Left renal pelvis (tissue), 4 donors: ENCODE results near the gene TYW1. TPM values are rescaled to one million over a fixed set of nuclear protein-coding genes. Genes with fewer than 3 reads are reported as not detected.
"Not testable (repeated sequence)": the region's sequence is repeated elsewhere in the genome, so short reads cannot be mapped to it uniquely, and the experiment has no call there.

Experiments
- DNase-seq, 4 donors: peaks; one replicate each; pipeline ENCODE4 v3.0.0-alpha.2; 2013; ENCODE audit warnings: low read depth in 4 of 4, low spot score in 3 of 4
- polyA plus RNA-seq, 4 donors: library from polyadenylated mRNA; unstranded; fragments of 120-200 nt; gene quantifications; one replicate each; pipeline ENCODE4 v1.2.1, GENCODE V29; 2013; ENCODE audit not compliant: insufficient read length in 4 of 4

Gene TYW1
- polyA plus RNA-seq, 4 donors: 18.5 to 24.9 (median 23.3) TPM

DNA sequence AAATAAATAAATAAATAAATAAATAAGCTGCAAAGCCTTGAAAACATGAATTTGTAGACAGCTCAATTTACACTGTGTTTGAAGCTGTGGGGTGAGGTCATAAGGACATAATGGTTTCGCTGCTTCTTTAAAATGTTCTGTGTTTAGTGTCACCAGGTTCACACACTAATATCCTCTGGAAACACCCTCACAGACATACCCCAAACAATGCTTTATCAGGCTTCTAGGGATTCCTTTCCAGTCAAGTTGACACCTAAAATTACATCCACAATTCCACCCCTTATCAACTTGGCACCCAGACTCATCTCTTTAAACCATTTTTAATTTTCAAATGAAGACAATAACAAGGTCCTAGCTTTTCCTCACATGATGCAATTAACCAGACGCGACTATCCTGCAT lies 7.1 kb upstream of the TYW1 start:
- DNase-seq: not testable (repeated sequence)

- DNase-seq: not testable (repeated sequence)
These were observed 2.6 kb upstream of the TYW1 start for GRCh38 chr7:66994051-66994450.

DNA sequence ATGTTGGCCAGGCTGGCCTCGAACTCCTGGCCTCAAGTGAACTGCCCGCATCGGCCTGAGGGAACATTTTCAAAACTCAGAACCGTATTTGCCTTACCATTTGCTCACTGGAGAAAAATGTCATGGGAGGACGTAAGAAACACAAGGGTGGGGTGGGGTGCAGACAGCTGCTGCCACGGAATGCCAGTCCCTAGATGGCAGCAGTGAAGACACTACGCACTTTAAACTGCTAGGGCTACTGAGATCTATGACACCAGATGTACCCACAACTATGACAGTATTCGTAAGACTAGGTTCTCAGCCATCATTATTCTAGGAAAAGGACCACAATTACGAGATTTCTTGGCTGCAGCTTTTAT lies 2.0 kb upstream of the TYW1 start:
- peak; percentile 18 to 27 (median 23) for DNase-seq

DNA sequence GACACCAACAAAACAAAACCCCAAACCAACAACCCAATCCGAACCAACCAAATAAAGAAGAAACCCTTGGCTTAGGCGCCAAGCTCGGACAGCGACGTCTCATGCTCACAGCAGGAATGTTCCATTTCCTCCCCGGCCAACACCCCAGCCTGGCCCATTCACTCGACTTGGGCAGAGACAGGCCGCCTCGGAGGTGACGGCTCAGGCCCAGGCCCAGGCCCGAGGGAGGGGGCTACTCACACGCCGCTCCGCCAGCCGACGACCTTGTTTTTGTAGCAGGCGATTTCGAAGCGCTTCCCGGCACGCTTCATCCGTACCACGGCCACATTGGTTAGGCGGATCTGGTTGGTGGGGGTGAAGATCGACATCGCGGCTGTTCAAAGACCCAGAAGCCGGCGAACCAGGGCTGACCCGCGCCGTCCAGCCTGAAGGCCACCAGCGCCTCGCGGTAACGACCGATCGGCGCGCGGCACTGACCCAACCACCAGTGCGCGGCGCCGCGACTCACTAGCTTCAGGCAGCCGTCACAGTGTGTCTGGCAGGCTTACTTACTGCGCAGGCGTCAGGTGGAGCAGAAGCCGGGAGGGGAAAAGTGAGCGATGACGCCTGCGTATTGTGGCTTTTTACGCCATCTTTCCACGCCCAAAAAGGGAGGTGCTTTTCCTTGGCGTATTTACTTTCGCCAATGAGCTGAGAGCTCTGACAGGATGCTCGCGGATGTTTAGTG lies 1.4 kb upstream of the TYW1 start, which contains the start of gene SBDS:
Gene SBDS (minus strand): TSS at position 537 of the 727 bp plus-strand sequence. CDS start 169 bp downstream, at position 368.
- peak; percentile 95 to 96 (median 96) for DNase-seq

GRCh38 chr7:67000601-67001258 lies 4.1 kb downstream of the TYW1 start:
- not testable (repeated sequence) for DNase-seq

- DNase-seq: not testable (repeated sequence)
These were observed 7.5 kb downstream of the TYW1 start for GRCh38 chr7:67004145-67004544.

- no peak for DNase-seq
These were observed 10.3 kb downstream of the TYW1 start for GRCh38 chr7:67006965-67007364.

DNA sequence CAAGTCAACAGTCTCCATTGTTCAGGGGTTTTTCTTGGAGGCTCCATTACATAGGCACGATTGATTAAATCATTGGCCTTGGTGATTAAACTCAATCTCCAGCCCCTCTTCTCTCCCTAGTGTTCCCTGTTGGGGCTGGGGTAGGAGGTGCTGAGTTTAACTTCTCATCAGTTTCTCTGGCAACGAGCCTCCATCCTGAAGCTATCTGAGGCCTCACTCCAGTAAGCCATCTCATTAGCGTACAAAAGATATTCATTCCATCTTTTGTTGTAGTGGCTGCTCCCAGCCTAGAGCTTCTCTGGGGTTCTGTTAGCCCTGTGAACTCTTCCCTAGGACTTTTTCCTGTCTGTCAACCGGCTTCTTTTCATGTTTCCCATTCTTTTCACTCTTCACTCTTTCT lies 11.6 kb downstream of the TYW1 start:
- no peak for DNase-seq

GRCh38 chr7:67009677-67010076 lies 13.0 kb downstream of the TYW1 start:
- DNase-seq: not testable (repeated sequence)

DNA sequence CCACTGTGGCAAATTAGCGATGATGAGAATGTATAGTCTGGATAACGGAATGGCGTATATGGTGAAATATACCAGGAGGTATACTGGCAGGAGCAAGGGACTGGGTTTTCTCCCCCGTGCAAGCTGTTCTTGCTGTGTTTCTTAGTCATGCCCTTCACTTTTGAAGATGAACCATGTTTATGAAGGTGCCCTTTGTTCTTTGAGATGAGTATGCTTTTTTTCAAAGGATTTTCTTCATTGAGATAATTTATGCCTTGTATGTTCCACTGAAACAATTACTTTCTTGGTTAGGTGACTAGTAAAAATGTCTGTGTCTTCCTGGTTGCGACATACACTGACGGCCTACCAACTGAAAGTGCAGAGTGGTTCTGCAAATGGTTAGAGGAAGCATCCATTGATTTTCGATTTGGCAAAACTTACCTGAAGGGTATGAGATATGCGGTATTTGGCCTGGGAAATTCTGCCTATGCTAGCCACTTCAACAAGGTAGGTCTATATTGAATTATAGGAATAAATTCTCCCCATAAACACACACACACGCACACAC lies 17.5 kb downstream of the TYW1 start:
- not testable (repeated sequence) for DNase-seq

DNA sequence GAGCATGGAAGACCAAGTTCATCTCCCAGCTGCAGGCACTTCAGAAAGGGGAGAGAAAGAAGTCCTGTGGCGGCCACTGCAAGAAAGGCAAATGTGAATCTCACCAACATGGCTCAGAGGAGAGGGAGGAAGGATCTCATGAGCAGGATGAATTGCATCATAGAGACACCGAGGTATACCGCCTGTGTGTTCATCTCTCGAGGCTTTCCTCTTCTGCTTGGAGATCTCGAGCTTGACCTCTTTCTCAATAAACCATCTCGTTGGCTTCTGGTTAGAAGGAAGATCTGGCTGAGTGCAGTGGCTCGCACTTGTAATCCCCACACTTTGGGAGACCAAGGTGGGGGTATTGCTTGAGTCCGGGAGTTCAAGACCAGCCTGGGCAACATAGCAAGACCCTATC lies 21.3 kb downstream of the TYW1 start:
- DNase-seq: not testable (repeated sequence)

GRCh38 chr7:67018940-67019339 lies 22.3 kb downstream of the TYW1 start:
- DNase-seq: no peak

DNA sequence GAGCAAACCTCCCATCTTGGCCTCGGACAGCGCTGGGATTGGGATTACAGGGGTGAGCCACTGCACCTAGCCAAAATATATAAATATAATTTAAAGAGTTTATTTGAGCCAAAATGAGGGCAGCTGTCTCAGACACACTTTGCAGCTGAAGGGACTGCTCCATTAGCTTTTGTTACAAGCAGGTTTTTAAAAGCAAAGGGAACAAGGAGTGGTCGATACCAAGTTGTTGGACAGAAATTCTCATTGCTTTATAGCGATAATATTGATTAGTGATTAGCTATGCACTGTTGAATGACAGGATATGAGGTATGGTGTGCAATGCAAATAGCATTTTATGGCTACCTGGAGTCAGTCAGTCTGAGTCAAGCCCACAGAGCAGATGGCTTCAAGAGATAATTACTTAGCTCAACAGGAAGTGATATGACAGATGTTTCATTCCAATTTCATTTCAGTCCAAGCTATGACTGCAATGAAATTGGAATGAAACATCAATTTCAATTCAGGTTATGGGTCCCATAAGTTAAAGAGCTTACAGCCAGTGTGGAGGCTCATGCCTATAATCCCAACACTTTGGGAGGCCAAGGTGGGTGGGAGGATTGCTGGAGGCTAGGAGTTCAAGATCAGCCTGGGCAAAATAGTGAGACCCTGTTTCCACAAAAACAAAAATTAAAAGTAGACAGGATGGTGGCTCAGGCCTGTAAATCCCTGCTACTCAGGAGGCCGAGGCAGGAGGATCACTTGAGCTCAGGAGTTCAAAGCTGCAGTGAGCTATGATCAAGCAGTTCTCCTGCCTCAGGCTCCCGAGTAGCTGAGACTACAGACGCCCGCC lies 23.1 kb downstream of the TYW1 start:
- DNase-seq: no peak

GRCh38 chr7:67021260-67021659 lies 24.6 kb downstream of the TYW1 start:
- DNase-seq: no peak

GRCh38 chr7:67022511-67022910 lies 25.9 kb downstream of the TYW1 start:
- DNase-seq: no peak

DNA sequence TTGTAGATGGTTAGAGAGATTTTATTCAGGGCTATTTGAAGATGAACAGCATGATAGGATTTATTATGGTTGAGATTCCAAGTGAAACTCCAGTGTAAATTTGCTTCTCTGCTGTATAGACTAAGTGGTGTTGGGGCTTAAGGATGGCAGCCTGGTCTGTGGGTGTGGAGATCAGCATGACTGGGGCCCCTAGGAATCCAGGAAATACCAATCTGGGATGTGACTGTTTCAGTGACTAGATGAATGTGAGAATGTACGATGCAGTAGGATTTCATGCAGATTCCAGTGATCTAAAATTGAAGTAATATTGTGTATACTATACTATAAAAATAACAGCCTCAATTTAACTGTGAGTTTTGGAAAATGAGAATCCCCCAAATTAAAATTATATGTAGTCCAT lies 28.8 kb downstream of the TYW1 start:
- DNase-seq: not testable (repeated sequence)

- not testable (repeated sequence) for DNase-seq
These were observed 35.1 kb downstream of the TYW1 start for GRCh38 chr7:67031685-67032084.

- DNase-seq: no peak
These were observed 36.6 kb downstream of the TYW1 start for GRCh38 chr7:67033251-67033650.

DNA sequence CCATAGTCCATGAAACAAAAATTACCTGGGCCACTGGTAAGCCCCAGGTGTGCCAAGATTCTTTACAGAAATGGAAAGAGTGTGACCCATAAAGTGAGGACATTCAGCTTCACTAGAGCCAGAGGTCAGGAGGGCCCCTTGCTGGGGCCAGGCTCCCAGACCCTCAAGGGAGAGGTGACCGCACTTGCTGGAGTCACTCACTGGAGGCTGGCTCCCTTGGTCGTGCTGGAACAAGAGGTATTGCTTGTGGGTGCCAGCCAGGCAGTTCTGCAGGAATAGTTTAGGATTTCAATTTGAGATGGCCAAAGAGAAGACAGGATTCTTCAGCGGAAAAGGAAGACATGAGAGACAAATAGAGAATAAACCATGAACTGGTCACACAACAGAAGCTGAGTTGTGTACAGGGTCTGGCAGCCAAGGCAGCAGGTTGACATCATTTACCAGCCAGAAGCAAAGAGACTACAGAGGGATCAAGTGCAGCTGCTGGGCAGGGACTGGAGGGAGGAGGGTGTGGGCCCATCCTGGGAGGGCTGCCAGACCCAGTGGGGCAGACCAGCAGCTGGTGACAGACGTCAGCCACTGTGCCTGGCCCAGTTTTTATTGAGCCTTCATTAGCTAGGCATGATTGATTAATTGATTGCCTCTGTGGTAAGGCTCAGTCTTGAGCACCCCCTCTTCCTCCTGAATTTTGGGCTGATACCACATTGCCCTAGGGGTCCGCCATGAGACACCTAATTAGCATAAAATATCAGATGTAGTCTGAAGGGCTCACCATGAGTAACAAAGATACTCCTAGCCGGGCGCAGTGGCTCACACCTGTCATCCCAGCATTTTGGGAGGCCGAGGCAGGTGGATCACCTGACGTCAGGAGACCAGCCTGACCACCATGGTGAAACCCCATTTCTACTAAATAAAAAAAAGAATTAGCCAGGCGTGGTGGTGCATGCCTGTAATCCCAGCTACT lies 40.1 kb downstream of the TYW1 start:
- not testable (repeated sequence) for DNase-seq

DNA sequence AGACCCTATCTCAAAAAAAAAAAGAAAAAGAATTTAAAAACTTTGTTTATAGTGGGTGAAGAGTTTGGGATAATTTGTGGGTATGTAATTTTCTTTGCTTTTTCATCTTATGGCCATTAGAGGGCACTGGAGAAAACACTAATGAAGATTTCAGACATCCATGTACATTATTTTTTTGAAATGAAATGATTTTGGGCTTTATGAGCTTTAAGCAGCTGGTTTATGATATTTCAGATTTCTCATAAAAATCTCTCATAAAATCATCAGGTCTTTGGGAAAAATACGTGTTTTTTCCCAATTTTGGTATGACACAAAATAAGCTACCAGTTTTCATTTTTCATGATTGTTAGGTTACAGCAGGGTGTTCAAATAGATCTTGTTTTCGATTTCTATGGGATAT lies 44.2 kb downstream of the TYW1 start:
- not testable (repeated sequence) for DNase-seq
